ENCODE data around the gene ELMO3.

DNA sequence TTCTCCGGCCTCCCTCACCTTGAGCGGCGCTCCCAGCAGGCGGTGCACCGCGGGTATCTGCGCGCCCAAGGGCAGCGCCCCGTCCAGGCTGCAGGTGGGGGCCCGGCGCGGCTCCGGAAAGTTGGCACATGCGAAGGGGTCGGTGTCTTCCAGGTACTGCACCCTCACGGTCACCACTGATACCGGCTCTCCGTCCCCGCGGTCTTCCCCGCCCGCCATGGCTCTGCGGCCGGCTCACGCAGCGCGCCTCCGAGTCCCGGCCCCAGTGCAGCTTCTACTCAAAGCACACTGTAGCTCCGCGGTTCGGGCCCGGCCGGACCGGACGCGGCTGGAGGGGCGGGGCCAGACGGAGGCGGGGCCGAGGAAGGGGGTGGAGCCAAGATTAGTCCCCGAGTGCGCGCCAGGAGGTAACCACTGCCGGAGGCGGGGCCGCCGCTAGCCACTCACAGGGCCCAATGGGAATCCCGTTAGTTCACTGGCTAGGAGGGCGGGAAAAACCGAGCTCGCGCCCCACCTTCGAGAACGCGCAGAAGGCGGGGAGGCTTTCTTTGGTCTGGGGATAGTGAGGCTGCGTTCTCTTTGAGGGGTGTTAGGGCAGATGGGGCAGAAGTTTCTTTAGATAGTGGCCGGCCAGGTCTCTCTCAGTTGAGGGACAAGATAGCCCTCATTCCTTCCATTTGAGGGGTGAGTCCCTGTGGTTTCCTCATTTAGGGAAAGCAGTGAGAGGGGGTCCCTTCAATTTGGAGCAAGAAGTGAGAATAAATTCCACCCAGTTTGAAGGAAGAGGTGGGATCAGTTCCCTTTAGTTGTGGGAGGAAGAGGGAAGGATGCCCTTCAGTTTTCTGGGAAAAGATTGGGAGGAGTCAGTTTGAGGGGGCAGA is 48.5 kb downstream of the ELMO3 start, which contains the start of gene FHOD1:
- TF ChIP-seq, protein P1, sequence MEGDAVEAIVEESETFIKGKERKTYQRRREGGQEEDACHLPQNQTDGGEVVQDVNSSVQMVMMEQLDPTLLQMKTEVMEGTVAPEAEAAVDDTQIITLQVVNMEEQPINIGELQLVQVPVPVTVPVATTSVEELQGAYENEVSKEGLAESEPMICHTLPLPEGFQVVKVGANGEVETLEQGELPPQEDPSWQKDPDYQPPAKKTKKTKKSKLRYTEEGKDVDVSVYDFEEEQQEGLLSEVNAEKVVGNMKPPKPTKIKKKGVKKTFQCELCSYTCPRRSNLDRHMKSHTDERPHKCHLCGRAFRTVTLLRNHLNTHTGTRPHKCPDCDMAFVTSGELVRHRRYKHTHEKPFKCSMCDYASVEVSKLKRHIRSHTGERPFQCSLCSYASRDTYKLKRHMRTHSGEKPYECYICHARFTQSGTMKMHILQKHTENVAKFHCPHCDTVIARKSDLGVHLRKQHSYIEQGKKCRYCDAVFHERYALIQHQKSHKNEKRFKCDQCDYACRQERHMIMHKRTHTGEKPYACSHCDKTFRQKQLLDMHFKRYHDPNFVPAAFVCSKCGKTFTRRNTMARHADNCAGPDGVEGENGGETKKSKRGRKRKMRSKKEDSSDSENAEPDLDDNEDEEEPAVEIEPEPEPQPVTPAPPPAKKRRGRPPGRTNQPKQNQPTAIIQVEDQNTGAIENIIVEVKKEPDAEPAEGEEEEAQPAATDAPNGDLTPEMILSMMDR (IDR thresholded peaks at IDR 0.05; ENCODE audit: low read depth, low read length, poor library complexity, severe bottlenecking): peak; percentile 8
- no peak for TF ChIP-seq EZH2phosphoT487 (IDR thresholded peaks at IDR 0.05; ENCODE audit: borderline replicate concordance, low read length)
